Left ventricle myocardium inferior (tissue), 1 donor: ENCODE data around the gene RPRD1B. TPM values are rescaled to one million over a fixed set of nuclear protein-coding genes. Genes with fewer than 3 reads are reported as not detected.

Experiments used
- DNase-seq: peaks from one replicate; pipeline ENCODE4 v3.0.0-alpha.2; 2020
- H3K27ac ChIP-seq: fragments of 200-600 bp; replicated peaks from 2 replicates; pipeline ENCODE4 v1.8.0; 2021
- H3K27me3 ChIP-seq: fragments of 200-600 bp; 2 replicates; pipeline ENCODE4 v1.8.0; 2021; ENCODE audit warnings: low read depth
- H3K36me3 ChIP-seq: fragments of 200-600 bp; 2 replicates; pipeline ENCODE4 v1.8.0; 2021
- H3K4me1 ChIP-seq: fragments of 200-600 bp; 2 replicates; pipeline ENCODE4 v1.8.0; 2021
- H3K4me3 ChIP-seq: fragments of 200-600 bp; 2 replicates; pipeline ENCODE4 v1.8.0; 2021; ENCODE audit warnings: mild to moderate bottlenecking, moderate library complexity
- H3K9me3 ChIP-seq: fragments of 200-600 bp; replicated peaks from 2 replicates; pipeline ENCODE4 v1.8.0; 2021
- intact Hi-C: fragments of 100-400 bp; cut with micrococcal nuclease; formaldehyde crosslinking; loops from one replicate; pipeline ENCODE4 v1.11.0; 2022
- total RNA-seq: library from RNA; stranded (reverse); fragmentation: NEBNext Ultra II Directional; extraction: Animal tissue kit (Norgen Biotek cat#: 25700); gene quantifications from one replicate; pipeline ENCODE4 v1.2.1, GENCODE V29; 2021
- TF ChIP-seq, protein P1 (sequence below): fragments of 200-600 bp; IDR thresholded peaks from 2 replicates; pipeline ENCODE4 v1.8.0; 2021; ENCODE audit warnings: antibody characterized with exemption, mild to moderate bottlenecking, borderline replicate concordance
- donor health status: DM: no; HTN: yes; CAD: no; lungs with severe emphysema.

Gene RPRD1B
- total RNA-seq, 1 donor from 2014 or later: 58.9 TPM

DNA sequence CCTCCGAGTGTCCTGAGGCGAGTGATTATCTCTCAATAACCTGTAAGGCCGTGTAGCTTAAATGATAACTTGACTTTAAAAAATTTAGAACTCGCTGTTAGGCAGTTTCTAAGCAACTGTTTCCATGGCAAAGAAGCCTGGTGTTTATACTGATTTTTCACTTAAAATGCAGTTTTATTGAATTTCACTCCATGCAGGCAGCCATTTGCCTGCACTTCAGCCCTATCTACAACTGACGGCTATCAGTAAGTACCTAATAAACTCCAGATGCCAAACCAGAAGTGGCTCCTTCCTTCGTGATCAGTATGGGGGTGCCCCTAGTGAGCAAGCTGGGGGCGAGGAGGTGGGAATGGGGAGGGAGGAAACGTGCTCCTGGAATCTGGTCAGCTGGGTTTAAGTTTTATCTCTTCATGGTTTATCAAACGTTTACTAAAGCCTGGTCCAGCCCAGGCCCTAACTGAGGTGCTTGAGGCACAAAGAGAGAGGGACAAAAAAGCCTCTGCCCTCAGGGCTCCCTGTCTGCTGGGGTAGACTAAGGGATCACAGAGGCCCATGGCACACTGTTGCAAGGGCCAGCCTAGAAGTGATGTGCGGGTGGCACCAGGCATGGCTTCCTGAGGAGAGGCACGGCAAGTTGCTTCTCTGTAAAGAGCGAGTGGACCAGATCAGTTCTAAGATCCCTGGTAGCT, 45.8 kb upstream of the RPRD1B start:
- TF ChIP-seq, protein P1, sequence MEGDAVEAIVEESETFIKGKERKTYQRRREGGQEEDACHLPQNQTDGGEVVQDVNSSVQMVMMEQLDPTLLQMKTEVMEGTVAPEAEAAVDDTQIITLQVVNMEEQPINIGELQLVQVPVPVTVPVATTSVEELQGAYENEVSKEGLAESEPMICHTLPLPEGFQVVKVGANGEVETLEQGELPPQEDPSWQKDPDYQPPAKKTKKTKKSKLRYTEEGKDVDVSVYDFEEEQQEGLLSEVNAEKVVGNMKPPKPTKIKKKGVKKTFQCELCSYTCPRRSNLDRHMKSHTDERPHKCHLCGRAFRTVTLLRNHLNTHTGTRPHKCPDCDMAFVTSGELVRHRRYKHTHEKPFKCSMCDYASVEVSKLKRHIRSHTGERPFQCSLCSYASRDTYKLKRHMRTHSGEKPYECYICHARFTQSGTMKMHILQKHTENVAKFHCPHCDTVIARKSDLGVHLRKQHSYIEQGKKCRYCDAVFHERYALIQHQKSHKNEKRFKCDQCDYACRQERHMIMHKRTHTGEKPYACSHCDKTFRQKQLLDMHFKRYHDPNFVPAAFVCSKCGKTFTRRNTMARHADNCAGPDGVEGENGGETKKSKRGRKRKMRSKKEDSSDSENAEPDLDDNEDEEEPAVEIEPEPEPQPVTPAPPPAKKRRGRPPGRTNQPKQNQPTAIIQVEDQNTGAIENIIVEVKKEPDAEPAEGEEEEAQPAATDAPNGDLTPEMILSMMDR: no peak
- Histone ChIP-seq H3K4me1 (peaks cover 95% of the 10 kb centered on the region), H3K4me3 (no peak overlapping the region), H3K9me3 (no peaks in the 10 kb centered on the region), H3K36me3 (peaks cover 13% of the 10 kb centered on the region), H3K27ac (peak overlapping the region; percentile 91), H3K27me3 (no peaks in the 10 kb centered on the region)
- no peak for DNase-seq
- intact Hi-C loops: no loop called here

DNA sequence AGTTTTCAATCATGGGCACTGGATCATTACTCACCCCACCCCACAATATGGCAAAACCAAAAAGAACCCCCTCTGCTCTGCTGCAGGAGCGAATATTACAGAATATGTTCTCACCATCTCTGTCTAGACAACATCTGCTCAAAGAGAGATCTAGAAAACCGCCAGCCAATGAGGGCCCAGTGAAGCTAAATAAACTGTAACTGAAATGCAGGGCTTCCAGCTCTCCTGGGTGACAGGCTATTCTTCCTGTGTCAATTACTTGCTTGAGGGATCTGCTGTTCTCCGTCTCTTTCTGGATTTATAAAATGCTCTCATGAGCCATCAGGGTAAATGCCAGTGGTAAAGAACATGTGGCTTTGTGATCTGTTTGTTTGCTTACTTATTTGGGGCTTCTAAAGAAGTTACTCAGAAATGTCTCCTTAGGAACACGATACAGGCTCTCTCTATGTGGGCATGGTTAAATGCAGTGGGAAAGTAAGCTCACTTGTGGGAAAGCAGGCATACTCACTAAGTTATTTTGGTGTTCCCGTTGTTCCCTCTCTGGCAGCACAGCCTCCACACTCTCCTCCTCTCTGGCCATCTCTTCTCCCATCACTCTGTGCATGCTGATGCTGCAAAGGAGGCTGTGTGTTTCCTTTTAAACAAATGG, 45.1 kb upstream of the RPRD1B start:
- H3K36me3 ChIP-seq: peaks cover 8% of the 10 kb centered on the region
- no peaks in the 10 kb centered on the region for H3K27me3 ChIP-seq
- DNase-seq: no peak
- H3K9me3 ChIP-seq: no peaks in the 10 kb centered on the region
- no peak overlapping the region for H3K4me3 ChIP-seq
- TF ChIP-seq, protein P1: no peak
- H3K27ac ChIP-seq: peak overlapping the region; percentile 91
- peaks cover 100% of the 10 kb centered on the region for H3K4me1 ChIP-seq
- intact Hi-C loops: no loop called here

DNA sequence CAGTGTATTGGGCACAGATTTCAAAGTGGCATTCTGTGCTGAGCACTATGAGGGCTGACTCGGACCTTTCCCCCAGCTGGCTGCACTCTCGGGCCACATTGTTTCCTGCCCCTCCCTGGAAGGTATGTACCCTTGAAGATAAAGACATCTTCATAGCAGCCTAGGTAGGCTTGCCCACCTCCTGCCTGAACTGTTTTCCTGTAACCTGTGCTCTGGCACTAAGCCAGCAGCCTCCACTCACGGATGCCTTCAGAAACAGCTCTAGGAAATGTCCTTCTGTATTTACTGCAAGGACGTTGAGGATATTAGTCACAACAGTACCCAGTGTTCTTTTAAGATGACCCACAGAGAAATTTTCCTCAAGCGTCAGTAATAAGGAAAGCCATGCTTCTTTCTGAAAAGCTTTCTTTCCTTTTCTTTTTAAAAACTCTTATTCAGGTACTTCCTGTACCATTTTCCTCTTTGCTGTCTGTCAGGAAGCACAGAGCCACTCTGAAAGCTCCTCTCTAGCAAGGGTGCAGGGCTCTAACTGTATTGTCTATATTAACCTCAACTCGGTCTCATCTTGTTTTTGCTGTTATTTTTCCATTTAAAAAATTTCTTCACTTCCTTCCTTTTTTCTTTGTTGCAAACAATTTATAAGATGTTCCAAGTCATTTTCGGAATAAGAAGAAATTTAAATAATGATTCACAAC, 43.8 kb upstream of the RPRD1B start:
- TF ChIP-seq, protein P1: no peak
- H3K27ac ChIP-seq: peak overlapping the region; percentile 91
- peaks cover 18% of the 10 kb centered on the region for H3K36me3 ChIP-seq
- peaks cover 100% of the 10 kb centered on the region for H3K4me1 ChIP-seq
- peak; percentile 38 for DNase-seq
- H3K9me3 ChIP-seq: no peaks in the 10 kb centered on the region
- no peak overlapping the region for H3K4me3 ChIP-seq
- intact Hi-C loops: loop anchor here (10.0 kb wide), 1 partner anchor 425 kb away; no protein-coding TSS in a partner anchor
- H3K27me3 ChIP-seq: no peaks in the 10 kb centered on the region

DNA sequence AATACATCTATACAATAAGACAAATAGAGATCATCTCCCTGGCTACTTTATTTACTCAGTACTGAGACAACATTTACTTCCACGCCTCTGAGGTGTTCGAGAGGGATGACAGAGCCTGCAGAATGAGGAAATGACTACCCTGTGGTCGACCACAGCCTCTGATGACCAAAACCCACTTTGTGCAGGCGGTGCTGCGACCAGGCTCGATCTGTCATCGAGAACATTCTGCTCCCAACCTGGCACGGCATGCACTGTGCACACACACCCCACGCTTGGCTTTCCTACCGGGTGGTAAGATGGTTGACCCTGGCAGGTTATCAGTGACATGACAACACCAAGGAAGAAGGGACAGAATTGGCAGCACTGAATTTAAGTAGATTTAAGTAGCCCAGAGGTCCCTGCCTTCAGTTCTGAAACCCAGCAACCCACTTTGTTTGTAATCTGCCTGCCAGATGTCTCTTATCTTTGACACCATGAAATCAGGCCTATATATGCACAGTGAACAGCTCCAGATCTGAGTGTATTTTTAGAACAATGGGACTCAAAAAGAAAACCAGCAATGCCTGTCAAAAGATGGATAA, 42.9 kb upstream of the RPRD1B start:
- DNase-seq: peak; percentile 71
- Histone ChIP-seq H3K4me3 (no peak overlapping the region), H3K9me3 (no peaks in the 10 kb centered on the region), H3K27me3 (no peaks in the 10 kb centered on the region), H3K27ac (peak overlapping the region; percentile 91), H3K36me3 (peaks cover 27% of the 10 kb centered on the region), H3K4me1 (peaks cover 100% of the 10 kb centered on the region)
- TF ChIP-seq, protein P1: no peak
- intact Hi-C loops: loop anchor here (10.0 kb wide), 1 partner anchor 426 kb away; no protein-coding TSS in a partner anchor

DNA sequence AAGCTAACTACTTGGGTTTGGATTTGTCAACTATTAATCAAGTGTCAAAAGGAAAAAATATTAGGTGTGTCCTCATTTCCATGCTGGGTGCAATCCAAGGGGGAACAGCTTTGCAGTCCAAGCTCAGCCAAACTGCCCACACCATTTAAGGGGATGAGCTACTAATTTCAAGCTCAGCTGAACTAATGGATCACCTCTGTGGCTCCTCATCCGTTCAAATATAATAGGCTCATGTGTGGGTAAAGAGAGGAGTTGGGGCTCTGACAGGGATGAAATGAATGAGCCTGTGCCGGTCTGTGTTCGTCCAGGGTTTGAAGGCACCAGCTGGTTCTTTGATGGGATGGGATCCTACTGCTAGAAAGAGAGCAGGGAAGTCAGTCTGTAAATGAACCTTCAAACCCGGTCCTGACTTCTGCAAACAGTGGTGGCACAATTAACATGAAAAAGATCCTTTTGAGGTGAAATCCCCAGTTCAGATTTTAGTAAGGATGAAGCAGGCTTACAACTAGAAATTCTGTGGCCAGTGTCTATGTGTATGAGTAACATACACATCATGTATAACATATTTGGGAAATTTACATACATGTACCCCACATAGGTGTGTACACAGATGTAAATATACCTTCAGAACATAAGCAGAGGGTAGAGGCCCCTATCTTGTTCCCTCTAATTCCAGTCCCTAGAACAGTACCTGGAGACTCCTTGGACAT, 42.2 kb upstream of the RPRD1B start:
- Histone ChIP-seq H3K4me3 (no peak overlapping the region), H3K36me3 (peaks cover 34% of the 10 kb centered on the region), H3K9me3 (no peaks in the 10 kb centered on the region), H3K27me3 (no peaks in the 10 kb centered on the region), H3K4me1 (peaks cover 100% of the 10 kb centered on the region), H3K27ac (peak overlapping the region; percentile 91)
- intact Hi-C loops: loop anchor here (10.0 kb wide), 1 partner anchor 427 kb away; no protein-coding TSS in a partner anchor
- no peak for DNase-seq
- TF ChIP-seq, protein P1: no peak
